Astrocyte of the cerebellum (primary cell): ENCODE measurements around the gene AKNAD1.

ENCODE experiments used
- DNase-seq: peaks from one replicate; pipeline ENCODE4 v3.0.0-alpha.2; 2011; ENCODE audit warnings: low read depth
- H3K4me3 ChIP-seq: 2 replicates; pipeline ENCODE4 v1.5.1; 2011; ENCODE audit warnings: mild to moderate bottlenecking, low read depth, low read length, moderate library complexity
- CTCF ChIP-seq: IDR thresholded peaks from 2 replicates; pipeline ENCODE4 v1.5.1; 2012; ENCODE audit warnings: low read length, low read depth, moderate library complexity, mild to moderate bottlenecking; ENCODE audit errors: missing control alignments
- in situ Hi-C: cut with HindIII; loops from 2 replicates; pipeline ENCODE4 v1.10.0; 2017; ENCODE audit warnings: low sequenced_read_pairs

The AKNAD1 gene

GRCh38 chr1:108865316-108865910, 8.5 kb upstream of the AKNAD1 start:
- in situ Hi-C loops = no loop called here

GRCh38 chr1:108863984-108864383, 7.1 kb upstream of the AKNAD1 start:
- no peak overlapping the region for H3K4me3 ChIP-seq
- TF ChIP-seq CTCF = no peak
- in situ Hi-C loops = no loop called here
- no peak for DNase-seq

More at GRCh38 chr1:108865316-108865910, 8.5 kb upstream of the AKNAD1 start:
- H3K4me3 ChIP-seq = no peak overlapping the region
- no peak for TF ChIP-seq CTCF
- DNase-seq = no peak

- DNase-seq = no peak
- in situ Hi-C loops = no loop called here
- no peak for TF ChIP-seq CTCF
- no peak overlapping the region for H3K4me3 ChIP-seq
Observed at GRCh38 chr1:108862698-108863477, 6.0 kb upstream of the AKNAD1 start.

GRCh38 chr1:108862017-108862610, 5.2 kb upstream of the AKNAD1 start:
- in situ Hi-C loops = no loop called here
- no peak overlapping the region for H3K4me3 ChIP-seq
- TF ChIP-seq CTCF = no peak
- no peak for DNase-seq

- in situ Hi-C loops = no loop called here
- no peak for TF ChIP-seq CTCF
- H3K4me3 ChIP-seq = no peak overlapping the region
- DNase-seq = no peak
Observed at GRCh38 chr1:108861566-108861965, 4.7 kb upstream of the AKNAD1 start.

GRCh38 chr1:108860190-108860907, 3.5 kb upstream of the AKNAD1 start:
- in situ Hi-C loops = no loop called here

More at GRCh38 chr1:108860190-108860907, 3.5 kb upstream of the AKNAD1 start:
- no peak for TF ChIP-seq CTCF
- DNase-seq = no peak
- no peak overlapping the region for H3K4me3 ChIP-seq
